ENCODE data around the gene GRSF1. TPM values are rescaled to one million over a fixed set of nuclear protein-coding genes. Genes with fewer than 3 reads are reported as not detected.

Gene GRSF1
- total RNA-seq, 1 donor from 2014 or later: 105 TPM

GRCh38 chr4:70838666-70839588 lies 763 bp downstream of the GRSF1 start:
- peak; percentile 78 for DNase-seq
- intact Hi-C loops (cut with micrococcal nuclease): no loop called here
- ATAC-seq: peak; percentile 80

GRCh38 chr4:70838204-70838603 lies 1.5 kb downstream of the GRSF1 start:
- DNase-seq: no peak

GRCh38 chr4:70836081-70836480 lies 3.6 kb downstream of the GRSF1 start:
- DNase-seq (no peak), ATAC-seq (no peak)
- intact Hi-C loops (cut with micrococcal nuclease): no loop called here

More at GRCh38 chr4:70838204-70838603, 1.5 kb downstream of the GRSF1 start:
- intact Hi-C loops (cut with micrococcal nuclease): no loop called here
- ATAC-seq: no peak

GRCh38 chr4:70833675-70834074 lies 6.0 kb downstream of the GRSF1 start:
- DNase-seq (no peak), ATAC-seq (peak; percentile 25)
- intact Hi-C loops (cut with micrococcal nuclease): no loop called here

GRCh38 chr4:70831293-70831692 lies 8.4 kb downstream of the GRSF1 start:
- no peak for DNase-seq
- intact Hi-C loops (cut with micrococcal nuclease): no loop called here
- ATAC-seq: no peak

- DNase-seq (no peak), ATAC-seq (no peak)
- intact Hi-C loops (cut with micrococcal nuclease): no loop called here
These were observed 9.6 kb downstream of the GRSF1 start for GRCh38 chr4:70830054-70830453.

- DNase-seq (no peak), ATAC-seq (no peak)
- intact Hi-C loops (cut with micrococcal nuclease): no loop called here
These were observed 10.2 kb downstream of the GRSF1 start for GRCh38 chr4:70829492-70829891.

- no peak for ATAC-seq
- DNase-seq: no peak
- intact Hi-C loops (cut with micrococcal nuclease): no loop called here
These were observed 10.7 kb downstream of the GRSF1 start for GRCh38 chr4:70829015-70829414.

GRCh38 chr4:70818921-70819320 lies 20.8 kb downstream of the GRSF1 start:
- intact Hi-C loops (cut with micrococcal nuclease): no loop called here
- ATAC-seq: no peak
- DNase-seq: no peak

GRCh38 chr4:70818173-70818855 lies 21.4 kb downstream of the GRSF1 start:
- DNase-seq (no peak), ATAC-seq (no peak)
- intact Hi-C loops (cut with micrococcal nuclease): no loop called here

- DNase-seq (no peak), ATAC-seq (no peak)
- intact Hi-C loops (cut with micrococcal nuclease): no loop called here
These were observed 22.8 kb downstream of the GRSF1 start for GRCh38 chr4:70816894-70817293.

GRCh38 chr4:70815370-70815769 lies 24.3 kb downstream of the GRSF1 start:
- ATAC-seq (no peak), DNase-seq (no peak)
- intact Hi-C loops (cut with micrococcal nuclease): no loop called here

- DNase-seq (no peak), ATAC-seq (no peak)
- intact Hi-C loops (cut with micrococcal nuclease): no loop called here
These were observed 31.5 kb downstream of the GRSF1 start for GRCh38 chr4:70808151-70808550.

- DNase-seq (no peak), ATAC-seq (no peak)
- intact Hi-C loops (cut with micrococcal nuclease): no loop called here
These were observed 36.6 kb downstream of the GRSF1 start for GRCh38 chr4:70802928-70803580.

GRCh38 chr4:70801265-70801809 lies 38.4 kb downstream of the GRSF1 start:
- ATAC-seq (no peak), DNase-seq (no peak)
- intact Hi-C loops (cut with micrococcal nuclease): no loop called here

- ATAC-seq (no peak), DNase-seq (no peak)
- intact Hi-C loops (cut with micrococcal nuclease): no loop called here
These were observed 46.1 kb downstream of the GRSF1 start for GRCh38 chr4:70793626-70794025.

GRCh38 chr4:70788733-70789132 lies 51.0 kb downstream of the GRSF1 start:
- DNase-seq (no peak), ATAC-seq (no peak)
- intact Hi-C loops (cut with micrococcal nuclease): no loop called here

- DNase-seq: no peak
- no peak for ATAC-seq
- intact Hi-C loops (cut with micrococcal nuclease): no loop called here
These were observed 52.2 kb downstream of the GRSF1 start for GRCh38 chr4:70787496-70787895.

- intact Hi-C loops (cut with micrococcal nuclease): no loop called here
- no peak for DNase-seq
- no peak for ATAC-seq
These were observed 56.6 kb downstream of the GRSF1 start for GRCh38 chr4:70783096-70783495.

- DNase-seq: no peak
- intact Hi-C loops (cut with micrococcal nuclease): no loop called here
- peak; percentile 72 for ATAC-seq
These were observed 60.7 kb downstream of the GRSF1 start for GRCh38 chr4:70778888-70779422.

Measured in left ventricle myocardium superior (tissue), 1 donor.